ENCODE results near the gene SPATA3. TPM values are rescaled to one million over a fixed set of nuclear protein-coding genes. Genes with fewer than 3 reads are reported as not detected.

The SPATA3 gene
- total RNA-seq, 1 experiment from 2014 or later: not detected

GRCh38 chr2:231039294-231039664 is 43.4 kb downstream of the SPATA3 start:
- H3K4me1 ChIP-seq: peaks cover 41% of the 10 kb centered on the region
- peak overlapping the region; percentile 32 for H3K4me3 ChIP-seq (ENCODE audit: low read depth, low read length)
- Mint-ChIP-seq H3K36me3 (ENCODE audit: insufficient read depth, unreplicated experiment) (peaks cover 51% of the 10 kb centered on the region), H3K27me3 (ENCODE audit: insufficient read depth, unreplicated experiment) (no peaks in the 10 kb centered on the region), H3K27ac (ENCODE audit: unreplicated experiment) (no peak overlapping the region), H3K9me3 (ENCODE audit: unreplicated experiment) (no peaks in the 10 kb centered on the region), H3K4me3 (ENCODE audit: unreplicated experiment) (peak overlapping the region; percentile 91), H3K4me1 (ENCODE audit: low read depth, unreplicated experiment) (peaks cover 25% of the 10 kb centered on the region)
- H3K9me3 ChIP-seq: no peaks in the 10 kb centered on the region
- no peaks in the 10 kb centered on the region for H3K27me3 ChIP-seq (replicated peaks; ENCODE audit: control insufficient read depth, insufficient read depth, low read length)
- BruUV-seq (replicated peaks): no TSS peak
- no peak for DNase-seq
- ChIA-PET POLR2A (no interaction called here), CTCF (interaction anchor here (1.7 kb wide), 1 partner anchor 11 kb away, joined by 6 read pairs; no protein-coding TSS in a partner anchor)
- peaks cover 6% of the 10 kb centered on the region for H3K36me3 ChIP-seq (ENCODE audit: control insufficient read depth, insufficient read depth, low read length)
- no peak for TF ChIP-seq CTCF (IDR thresholded peaks at IDR 0.05; ENCODE audit: insufficient read depth in 1 of 2, low read depth in 1 of 2, low read length in 1 of 2, severe bottlenecking in 1 of 2, unreplicated experiment in 1 of 2)
- intact Hi-C loops (cut with micrococcal nuclease; ENCODE audit: unreplicated experiment): no loop called here

GRCh38 chr2:231039821-231040364 is 44.0 kb downstream of the SPATA3 start:
- Mint-ChIP-seq H3K9me3 (ENCODE audit: unreplicated experiment) (no peaks in the 10 kb centered on the region), H3K27ac (ENCODE audit: unreplicated experiment) (peak overlapping the region; percentile 42), H3K4me1 (ENCODE audit: low read depth, unreplicated experiment) (peaks cover 25% of the 10 kb centered on the region), H3K27me3 (ENCODE audit: insufficient read depth, unreplicated experiment) (no peaks in the 10 kb centered on the region), H3K36me3 (ENCODE audit: insufficient read depth, unreplicated experiment) (peaks cover 51% of the 10 kb centered on the region), H3K4me3 (ENCODE audit: unreplicated experiment) (peak overlapping the region; percentile 91)
- H3K9me3 ChIP-seq: no peaks in the 10 kb centered on the region
- H3K27me3 ChIP-seq (replicated peaks; ENCODE audit: control insufficient read depth, insufficient read depth, low read length): no peaks in the 10 kb centered on the region
- CTCF ChIA-PET: interaction anchor here (1.7 kb wide), 1 partner anchor 11 kb away, joined by 6 read pairs; no protein-coding TSS in a partner anchor
- BruUV-seq (replicated peaks): no TSS peak
- H3K36me3 ChIP-seq (ENCODE audit: control insufficient read depth, insufficient read depth, low read length): peaks cover 6% of the 10 kb centered on the region
- intact Hi-C loops (cut with micrococcal nuclease; ENCODE audit: unreplicated experiment): no loop called here
- TF ChIP-seq CTCF (IDR thresholded peaks at IDR 0.05; ENCODE audit: insufficient read depth in 1 of 2, low read depth in 1 of 2, low read length in 1 of 2, severe bottlenecking in 1 of 2, unreplicated experiment in 1 of 2): no peak
- DNase-seq: no peak
- peaks cover 35% of the 10 kb centered on the region for H3K4me1 ChIP-seq
- H3K4me3 ChIP-seq (ENCODE audit: low read depth, low read length): peak overlapping the region; percentile 7; the same call in 1 of the 2 replicates
- POLR2A ChIA-PET: no interaction called here

GRCh38 chr2:231041061-231041689 is 45.3 kb downstream of the SPATA3 start:
- no TSS peak for BruUV-seq (replicated peaks)
- no peak for DNase-seq
- no peaks in the 10 kb centered on the region for H3K27me3 Mint-ChIP-seq (ENCODE audit: insufficient read depth, unreplicated experiment)
- Histone ChIP-seq H3K9me3 (no peaks in the 10 kb centered on the region), H3K27me3 (replicated peaks; ENCODE audit: control insufficient read depth, insufficient read depth, low read length) (no peaks in the 10 kb centered on the region), H3K4me1 (peaks cover 22% of the 10 kb centered on the region), H3K36me3 (ENCODE audit: control insufficient read depth, insufficient read depth, low read length) (peaks cover 6% of the 10 kb centered on the region), H3K4me3 (ENCODE audit: low read depth, low read length) (no peak overlapping the region)
- TF ChIP-seq CTCF (IDR thresholded peaks at IDR 0.05; ENCODE audit: insufficient read depth in 1 of 2, low read depth in 1 of 2, low read length in 1 of 2, severe bottlenecking in 1 of 2, unreplicated experiment in 1 of 2): no peak
- intact Hi-C loops (cut with micrococcal nuclease; ENCODE audit: unreplicated experiment): no loop called here
- peaks cover 24% of the 10 kb centered on the region for H3K4me1 Mint-ChIP-seq (ENCODE audit: low read depth, unreplicated experiment)
- H3K9me3 Mint-ChIP-seq (ENCODE audit: unreplicated experiment): no peaks in the 10 kb centered on the region
- ChIA-PET CTCF (no interaction called here), POLR2A (no interaction called here)
- peaks cover 60% of the 10 kb centered on the region for H3K36me3 Mint-ChIP-seq (ENCODE audit: insufficient read depth, unreplicated experiment)
- H3K4me3 Mint-ChIP-seq (ENCODE audit: unreplicated experiment): no peak overlapping the region
- peak overlapping the region; percentile 65 for H3K27ac Mint-ChIP-seq (ENCODE audit: unreplicated experiment)

Measured in Caco-2 (cell line).